HG03457 (cell line): Measurements from ENCODE around the gene TOP3B.

Experiments used
- ATAC-seq: cut with Tn5 transposase; IDR thresholded peaks from one replicate; pipeline ENCODE4 v1.9.1; 2021; ENCODE audit warnings: moderate number of reproducible peaks; ENCODE audit not compliant: unreplicated experiment

Gene TOP3B

DNA sequence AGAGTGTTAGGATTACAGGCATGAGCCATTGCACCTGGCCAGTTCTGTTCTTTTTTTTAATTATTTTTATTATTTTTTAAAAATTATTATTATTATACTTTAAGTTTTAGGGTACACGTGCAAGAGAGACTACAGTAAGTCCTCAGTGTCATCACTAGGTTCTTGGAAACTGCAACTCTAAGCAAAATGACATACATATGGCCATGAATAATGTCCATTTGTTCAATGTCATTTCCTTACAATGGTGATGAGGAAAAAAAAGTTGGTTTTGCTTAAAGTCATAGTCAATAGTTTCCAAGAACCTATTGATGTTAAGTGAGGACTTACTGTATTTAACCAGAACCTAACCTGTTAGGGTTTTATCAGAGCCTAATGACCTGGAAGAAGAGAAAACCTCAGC is 29.4 kb upstream of the TOP3B start:
- no peak for ATAC-seq

- ATAC-seq = no peak
Observed at GRCh38 chr22:22010358-22010757, 27.8 kb upstream of the TOP3B start.

GRCh38 chr22:22009661-22010060 is 27.1 kb upstream of the TOP3B start:
- no peak for ATAC-seq

- ATAC-seq = no peak
Observed at GRCh38 chr22:22006596-22006990, 24.0 kb upstream of the TOP3B start.

- no peak for ATAC-seq
Observed at GRCh38 chr22:22005945-22006595, 23.5 kb upstream of the TOP3B start.

GRCh38 chr22:22003233-22003632 is 20.6 kb upstream of the TOP3B start:
- no peak for ATAC-seq

GRCh38 chr22:22002526-22003055 is 20.0 kb upstream of the TOP3B start:
- no peak for ATAC-seq

DNA sequence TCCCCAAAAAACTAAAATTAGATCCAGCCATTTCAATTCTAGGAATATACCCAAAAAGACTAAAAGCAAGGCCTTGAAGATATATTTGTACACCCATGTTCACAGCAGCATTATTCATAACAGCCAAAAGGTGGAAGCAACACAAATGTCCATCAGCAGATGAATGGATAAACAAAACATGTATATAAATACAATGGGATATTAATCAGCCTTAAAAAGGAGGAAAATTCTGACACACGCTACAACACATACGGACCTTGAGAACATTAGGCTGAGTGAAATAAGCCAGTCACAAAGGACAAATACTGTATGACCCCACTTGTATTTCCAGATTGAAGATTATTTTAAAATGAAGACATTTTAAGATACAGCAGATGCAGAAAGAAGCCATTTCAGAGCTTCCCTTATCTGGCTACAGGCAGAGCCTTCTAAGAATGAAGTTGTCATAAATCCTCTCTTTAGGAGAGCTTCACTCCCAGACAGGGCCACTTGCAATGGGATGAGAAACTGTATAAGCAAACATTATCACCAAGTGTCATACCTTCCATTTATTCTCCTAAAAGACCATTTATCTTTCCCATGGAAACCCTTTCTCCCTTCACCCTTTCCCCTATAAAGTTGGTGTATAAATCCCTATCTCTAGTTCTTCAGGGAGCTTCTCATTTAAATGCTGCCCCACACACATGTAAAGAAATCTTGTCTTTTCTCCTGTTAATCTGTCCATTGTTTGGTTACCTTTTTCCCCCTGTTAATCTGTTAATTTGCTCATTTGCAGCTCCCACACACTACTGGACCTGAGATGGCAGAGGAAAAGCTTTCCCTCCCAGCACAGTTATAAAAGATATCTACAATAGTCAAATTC is 19.3 kb upstream of the TOP3B start:
- no peak for ATAC-seq

DNA sequence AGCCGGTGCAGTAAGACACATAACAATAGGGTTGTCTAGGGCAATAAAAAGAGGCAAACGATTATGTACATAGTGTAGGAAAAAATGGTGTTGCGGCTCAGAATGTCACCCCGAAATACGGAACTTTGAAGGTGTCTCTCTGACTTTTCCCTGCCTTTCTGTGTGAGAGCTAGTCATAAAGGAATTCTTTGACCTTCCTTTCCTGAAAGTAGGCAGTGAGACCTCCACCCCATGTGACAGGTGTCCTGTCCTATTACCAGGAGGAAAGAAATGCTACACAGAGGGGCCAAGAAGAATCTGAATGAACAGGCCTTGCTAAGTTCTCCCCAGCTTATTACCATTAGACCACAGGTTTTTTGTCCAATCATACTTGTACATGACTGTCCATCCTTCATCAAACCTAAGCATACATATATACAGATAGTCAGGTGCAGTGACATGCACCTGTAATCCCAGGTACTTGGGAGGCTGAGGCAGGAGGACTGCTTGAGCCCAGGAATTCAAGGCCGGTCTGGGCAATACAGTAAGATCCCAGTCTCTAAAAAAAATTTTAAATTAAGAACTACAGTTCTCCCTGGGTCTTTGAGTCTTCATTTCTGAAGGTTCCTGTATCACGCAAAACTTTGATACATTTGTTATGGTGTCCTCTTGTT is 16.1 kb upstream of the TOP3B start:
- no peak for ATAC-seq

GRCh38 chr22:21996175-21996720 is 13.7 kb upstream of the TOP3B start:
- no peak for ATAC-seq

GRCh38 chr22:21995660-21996059 is 13.1 kb upstream of the TOP3B start:
- ATAC-seq = no peak

GRCh38 chr22:21994881-21995444 is 12.4 kb upstream of the TOP3B start:
- ATAC-seq = no peak

DNA sequence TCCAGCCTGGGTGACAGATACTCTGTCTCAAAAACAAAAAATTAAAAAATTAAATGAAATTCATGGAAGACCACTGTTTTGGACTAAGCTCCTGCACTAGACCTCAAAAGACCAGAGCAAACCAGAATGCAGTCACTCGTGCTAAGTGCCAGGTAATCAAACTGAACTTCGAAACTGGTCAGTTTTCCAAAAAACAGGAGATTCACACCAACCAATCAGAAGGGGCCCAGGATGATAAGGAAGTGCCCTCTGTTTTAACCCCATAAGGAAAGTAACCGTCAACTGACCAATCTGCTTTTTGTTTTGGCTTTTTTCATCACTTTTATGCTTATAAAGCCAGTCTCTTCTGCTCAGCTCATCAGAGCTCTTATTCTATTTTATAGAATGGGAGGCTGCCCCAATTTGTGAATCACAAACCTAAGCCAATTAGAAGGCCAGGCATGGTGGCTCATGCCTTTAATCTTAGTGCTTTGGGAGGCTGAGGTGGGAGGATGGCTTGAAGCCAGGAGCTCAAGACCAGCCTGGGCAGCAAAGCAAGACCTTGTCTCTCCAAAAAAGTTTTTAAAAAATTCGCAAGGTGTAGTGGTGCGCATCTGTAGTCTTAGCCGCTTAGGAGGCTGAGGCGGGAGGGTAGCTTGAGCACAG is 10.1 kb upstream of the TOP3B start:
- ATAC-seq = no peak

DNA sequence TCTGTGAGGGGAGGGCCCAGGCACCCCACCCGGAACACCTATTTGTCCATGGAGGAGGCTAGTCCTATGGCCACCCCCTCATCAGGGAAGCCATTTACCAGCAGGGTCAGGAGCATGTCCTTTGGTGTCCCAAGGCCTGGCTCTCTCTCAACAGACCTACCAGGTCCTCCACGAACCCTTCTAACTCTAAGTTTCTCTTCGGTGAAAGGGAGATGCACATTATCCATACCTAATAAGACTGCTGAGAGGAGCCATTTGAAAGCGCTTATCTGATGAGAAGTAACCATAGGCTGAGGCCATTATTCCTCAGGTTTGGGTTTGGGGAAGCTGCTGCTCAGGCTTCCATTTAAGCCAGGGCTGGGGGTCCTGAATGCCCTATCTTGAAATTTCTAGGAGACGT is 9.2 kb upstream of the TOP3B start:
- ATAC-seq = no peak

GRCh38 chr22:21991304-21991596 is 8.7 kb upstream of the TOP3B start:
- no peak for ATAC-seq

DNA sequence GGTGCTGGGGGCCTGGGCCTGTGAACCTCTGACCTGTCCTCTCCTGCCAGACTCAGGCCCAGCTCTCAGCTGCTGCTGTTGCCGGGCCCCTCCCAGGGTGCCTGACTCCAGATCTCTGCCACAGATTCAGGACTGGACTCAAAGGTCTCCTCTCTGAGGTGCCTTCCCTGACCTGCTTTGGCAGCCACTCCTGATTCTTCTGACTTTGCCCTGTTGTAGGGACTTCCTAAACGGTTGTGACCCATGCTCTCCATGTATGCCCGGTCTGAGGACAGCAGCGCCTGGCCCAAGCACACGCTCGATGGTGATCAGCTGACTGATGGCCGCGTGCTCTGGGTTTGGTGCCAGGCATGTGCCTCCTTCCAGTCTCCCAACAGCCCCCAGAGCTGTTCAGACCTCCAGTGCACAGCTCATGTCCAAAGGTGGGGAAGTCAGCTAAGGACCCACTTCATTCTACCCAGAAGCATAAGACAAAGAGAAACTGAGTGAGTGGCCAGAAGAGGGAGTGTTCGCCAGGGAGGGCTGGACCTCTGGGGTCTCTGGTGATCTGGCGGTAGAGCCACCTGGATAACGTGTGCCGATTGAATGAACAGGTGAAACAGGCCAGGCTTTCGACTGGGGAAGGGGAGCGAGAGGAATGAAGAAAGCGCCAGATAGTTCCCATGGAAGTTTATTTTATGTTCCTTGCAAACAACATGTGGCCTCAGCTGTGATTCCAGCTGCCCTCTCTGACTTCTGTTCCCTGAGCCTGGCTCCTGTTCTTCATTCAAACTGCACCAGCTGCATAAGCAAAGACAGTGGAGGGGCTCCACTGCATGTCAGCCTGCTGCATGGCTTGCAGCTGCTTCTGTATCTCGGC is 8.1 kb upstream of the TOP3B start:
- ATAC-seq = no peak

DNA sequence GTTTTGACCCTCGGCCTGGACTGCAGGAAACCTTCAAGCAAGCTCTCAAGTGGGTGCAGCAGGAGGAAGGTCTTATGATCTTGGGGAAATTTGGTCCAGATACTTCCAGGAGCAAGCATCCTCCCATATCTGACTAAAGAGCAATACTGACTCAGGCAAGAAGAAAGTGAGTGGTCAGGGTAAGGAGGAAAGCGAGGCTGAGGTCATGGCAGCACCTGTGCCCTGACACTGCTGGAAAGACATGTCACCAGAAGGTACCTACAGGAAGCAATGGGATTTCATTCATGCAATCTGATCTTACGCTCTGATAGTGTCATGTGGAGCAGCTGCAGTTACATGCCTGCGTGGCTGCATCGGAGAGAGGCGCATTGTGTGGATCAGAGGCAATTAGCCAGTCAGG is 6.5 kb upstream of the TOP3B start:
- ATAC-seq = no peak

- no peak for ATAC-seq
Observed at GRCh38 chr22:21985214-21985613, 2.6 kb upstream of the TOP3B start.

DNA sequence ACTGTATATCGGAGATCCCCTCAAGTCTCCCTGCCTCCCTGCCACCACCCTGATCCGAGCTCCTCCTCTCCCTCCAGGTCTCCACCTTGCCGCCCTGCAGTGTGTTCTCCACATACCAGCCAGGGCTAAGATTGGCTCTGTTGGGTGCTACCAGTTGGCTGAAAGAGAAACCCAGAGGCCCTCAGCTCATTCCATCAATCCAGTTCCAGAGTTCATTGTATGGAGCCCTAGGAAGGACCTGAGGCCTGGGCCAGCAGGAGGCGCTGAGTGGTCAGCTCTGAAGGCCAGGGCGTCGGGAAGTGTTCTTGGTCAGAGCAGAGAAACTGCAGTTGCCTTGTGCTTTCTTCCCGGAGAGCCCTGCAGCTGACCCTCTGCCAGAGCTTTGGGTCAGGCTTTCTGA is 2.2 kb upstream of the TOP3B start:
- no peak for ATAC-seq

DNA sequence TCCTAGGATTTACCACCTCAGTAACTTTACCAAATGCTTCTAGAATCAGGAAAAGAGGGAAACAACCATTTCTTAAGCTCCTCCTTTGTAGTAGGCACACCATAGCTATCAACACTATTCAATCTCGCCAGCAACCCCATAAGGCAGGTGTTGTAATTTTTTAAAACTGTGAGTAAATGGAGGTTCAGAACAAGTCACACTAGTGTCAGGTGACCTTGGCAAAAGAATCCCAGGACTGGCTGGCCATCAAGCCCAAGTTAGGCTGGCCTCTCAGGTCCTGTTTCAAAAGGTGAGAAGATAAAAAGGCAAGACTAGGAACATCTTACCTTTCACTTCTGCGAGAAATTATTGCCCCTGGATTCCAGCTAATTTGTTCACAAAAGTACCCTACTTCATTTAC is 713 bp downstream of the TOP3B start:
- no peak for ATAC-seq
